ENCODE results near the gene ARSA. TPM values are rescaled to one million over a fixed set of nuclear protein-coding genes. Genes with fewer than 3 reads are reported as not detected.

Gene ARSA
- total and polyA plus RNA-seq, 2 of the 13 experiments (the other 11 are each of a cell fraction or from before 2014, with no cell fraction given): 9.0 to 11.5 TPM

DNA sequence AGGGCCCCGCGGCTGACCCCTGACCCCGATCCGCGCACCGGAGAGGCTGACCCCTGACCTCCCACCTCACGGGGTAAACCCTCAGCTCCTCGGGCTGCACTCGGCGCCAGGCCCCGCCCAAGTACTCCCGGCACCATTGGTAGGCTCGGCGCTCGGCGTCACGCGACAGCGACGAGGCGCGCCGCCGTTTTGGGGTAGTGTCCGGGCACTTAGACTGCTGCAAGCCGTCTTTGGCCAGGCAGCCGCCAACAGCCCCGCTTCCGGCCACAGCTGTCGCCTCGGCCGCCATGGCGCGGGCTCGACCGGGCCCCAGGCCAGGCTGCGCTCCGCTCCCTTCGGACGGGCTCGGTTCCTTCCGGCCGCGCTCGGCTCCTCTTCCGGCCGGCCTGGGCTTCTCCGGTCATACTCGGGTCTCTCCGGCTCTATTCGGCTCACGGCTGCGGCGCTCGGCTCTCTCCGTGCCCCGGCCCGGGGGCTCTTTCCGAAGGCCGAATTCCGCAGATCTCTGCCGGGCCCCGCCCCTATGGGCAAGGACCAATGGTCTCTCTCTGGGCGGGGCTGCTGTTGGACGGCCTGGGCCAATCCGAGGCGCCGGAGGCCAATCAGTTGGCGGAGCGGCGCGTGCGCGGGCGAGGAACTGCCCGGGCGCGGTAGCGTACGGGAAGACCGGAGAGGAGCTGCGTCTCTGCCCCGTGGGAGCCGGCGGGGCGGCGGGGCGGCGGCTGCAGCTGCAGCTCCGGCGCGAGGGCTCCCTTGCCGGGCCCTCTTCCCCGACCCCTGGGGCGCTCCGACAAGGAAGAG, 45.3 kb downstream of the ARSA start, which contains the start of gene CHKB (continued):
- TF ChIP-seq ZNF460 (CRISPR knock-in tag; IDR thresholded peaks at IDR 0.05; ENCODE audit: borderline replicate concordance) (no peak), FOXO1 (CRISPR knock-in tag; IDR thresholded peaks at IDR 0.05) (0 out of 2 replicates have a peak, but pooled peaks have one; percentile 24), MYNN (CRISPR knock-in tag; IDR thresholded peaks at IDR 0.05; ENCODE audit: low read depth) (no peak), ZNF7 (CRISPR knock-in tag; IDR thresholded peaks at IDR 0.05) (no peak), ZNF850 (CRISPR knock-in tag; conservative IDR thresholded peaks at IDR 0.05) (peak; percentile 65; the same call in 1 of the 2 replicates), ZNF24 (IDR thresholded peaks at IDR 0.05) (no peak), PHB2 (IDR thresholded peaks at IDR 0.05; ENCODE audit: partially characterized antibody) (no peak), STAT6 (CRISPR knock-in tag; IDR thresholded peaks at IDR 0.05; ENCODE audit: borderline replicate concordance) (no peak), RELA (CRISPR knock-in tag; IDR thresholded peaks at IDR 0.05) (no peak), BRF2 (CRISPR knock-in tag; IDR thresholded peaks at IDR 0.05) (no peak), KMT2B (CRISPR knock-in tag; IDR thresholded peaks at IDR 0.05) (no peak; the same call in 1 of the 2 replicates), KDM2A (CRISPR knock-in tag; IDR thresholded peaks at IDR 0.05; ENCODE audit: borderline replicate concordance, low read depth) (peak; percentile 85; the same call in 1 of the 2 replicates), ZMYM2 (CRISPR knock-in tag; IDR thresholded peaks at IDR 0.05) (no peak), TARDBP (CRISPR knock-in tag; IDR thresholded peaks at IDR 0.05) (peak; percentile 16; the same call in 1 of the 2 replicates), ZNF878 (CRISPR knock-in tag; IDR thresholded peaks at IDR 0.05) (peak; percentile 67; the same call in 1 of the 2 replicates), TRAFD1 (CRISPR knock-in tag; IDR thresholded peaks at IDR 0.05; ENCODE audit: borderline replicate concordance) (no peak), ZNF629 (CRISPR knock-in tag; conservative IDR thresholded peaks at IDR 0.05) (0 out of 2 replicates have a peak, but pooled peaks have one; percentile 21), NFIC (IDR thresholded peaks at IDR 0.05; ENCODE audit: low read length) (no peak)
- TF ChIP-seq, protein P1, sequence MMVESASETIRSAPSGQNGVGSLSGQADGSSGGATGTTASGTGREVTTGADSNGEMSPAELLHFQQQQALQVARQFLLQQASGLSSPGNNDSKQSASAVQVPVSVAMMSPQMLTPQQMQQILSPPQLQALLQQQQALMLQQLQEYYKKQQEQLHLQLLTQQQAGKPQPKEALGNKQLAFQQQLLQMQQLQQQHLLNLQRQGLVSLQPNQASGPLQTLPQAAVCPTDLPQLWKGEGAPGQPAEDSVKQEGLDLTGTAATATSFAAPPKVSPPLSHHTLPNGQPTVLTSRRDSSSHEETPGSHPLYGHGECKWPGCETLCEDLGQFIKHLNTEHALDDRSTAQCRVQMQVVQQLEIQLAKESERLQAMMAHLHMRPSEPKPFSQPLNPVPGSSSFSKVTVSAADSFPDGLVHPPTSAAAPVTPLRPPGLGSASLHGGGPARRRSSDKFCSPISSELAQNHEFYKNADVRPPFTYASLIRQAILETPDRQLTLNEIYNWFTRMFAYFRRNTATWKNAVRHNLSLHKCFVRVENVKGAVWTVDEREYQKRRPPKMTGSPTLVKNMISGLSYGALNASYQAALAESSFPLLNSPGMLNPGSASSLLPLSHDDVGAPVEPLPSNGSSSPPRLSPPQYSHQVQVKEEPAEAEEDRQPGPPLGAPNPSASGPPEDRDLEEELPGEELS (CRISPR knock-in tag; IDR thresholded peaks at IDR 0.05): no peak; the same call in 1 of the 2 replicates
- TF ChIP-seq, protein P2, sequence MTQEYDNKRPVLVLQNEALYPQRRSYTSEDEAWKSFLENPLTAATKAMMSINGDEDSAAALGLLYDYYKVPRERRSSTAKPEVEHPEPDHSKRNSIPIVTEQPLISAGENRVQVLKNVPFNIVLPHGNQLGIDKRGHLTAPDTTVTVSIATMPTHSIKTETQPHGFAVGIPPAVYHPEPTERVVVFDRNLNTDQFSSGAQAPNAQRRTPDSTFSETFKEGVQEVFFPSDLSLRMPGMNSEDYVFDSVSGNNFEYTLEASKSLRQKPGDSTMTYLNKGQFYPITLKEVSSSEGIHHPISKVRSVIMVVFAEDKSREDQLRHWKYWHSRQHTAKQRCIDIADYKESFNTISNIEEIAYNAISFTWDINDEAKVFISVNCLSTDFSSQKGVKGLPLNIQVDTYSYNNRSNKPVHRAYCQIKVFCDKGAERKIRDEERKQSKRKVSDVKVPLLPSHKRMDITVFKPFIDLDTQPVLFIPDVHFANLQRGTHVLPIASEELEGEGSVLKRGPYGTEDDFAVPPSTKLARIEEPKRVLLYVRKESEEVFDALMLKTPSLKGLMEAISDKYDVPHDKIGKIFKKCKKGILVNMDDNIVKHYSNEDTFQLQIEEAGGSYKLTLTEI (CRISPR knock-in tag; conservative IDR thresholded peaks at IDR 0.05): no peak

Measured in HepG2 (cell line).